GM18519 (cell line): ENCODE measurements around the gene RCAN2.

Experiments used
- ATAC-seq: cut with Tn5 transposase; IDR thresholded peaks from one replicate; pipeline ENCODE4 v1.9.1; 2021; ENCODE audit warnings: mild to moderate bottlenecking, moderate library complexity; ENCODE audit not compliant: unreplicated experiment, low FRiP score

Gene RCAN2

DNA sequence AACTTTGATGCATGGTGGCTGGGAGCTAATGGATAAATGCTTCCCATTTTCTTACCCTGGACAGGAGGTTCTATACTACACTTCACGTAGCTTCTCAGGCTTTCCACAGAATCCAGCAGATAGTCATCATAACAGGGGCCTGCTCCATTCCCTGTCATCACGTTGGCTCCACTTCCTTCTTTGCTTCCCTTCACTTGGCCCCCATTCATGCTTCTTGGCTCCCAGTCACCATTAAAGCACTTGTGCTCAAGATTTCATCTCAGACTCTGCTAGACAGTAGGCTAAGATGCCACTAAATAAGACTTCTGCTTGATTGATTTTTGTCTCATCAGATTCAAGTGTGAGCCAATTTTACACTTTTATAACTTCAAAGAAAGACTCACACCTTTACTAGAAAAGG, 186.0 kb downstream of the RCAN2 start:
- no peak for ATAC-seq

DNA sequence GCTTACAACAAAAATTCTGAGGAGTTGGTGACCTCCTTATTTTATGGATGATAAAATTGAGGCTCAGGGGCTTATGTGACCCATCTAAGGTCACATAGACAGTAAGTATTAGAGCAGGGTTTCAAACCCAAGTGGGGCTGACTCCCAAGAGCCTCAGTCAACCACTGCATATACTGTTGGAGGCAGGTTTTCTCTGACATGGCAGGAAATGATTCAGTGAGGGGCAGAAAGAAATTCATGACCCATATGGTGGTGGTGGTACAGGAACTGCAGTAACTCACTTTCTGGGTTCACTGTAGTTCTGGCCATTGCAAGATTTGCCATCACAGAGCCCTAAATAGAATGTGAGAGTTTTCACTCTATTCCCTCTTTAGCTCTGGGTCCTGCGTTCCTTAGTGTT, 188.4 kb downstream of the RCAN2 start:
- no peak for ATAC-seq

DNA sequence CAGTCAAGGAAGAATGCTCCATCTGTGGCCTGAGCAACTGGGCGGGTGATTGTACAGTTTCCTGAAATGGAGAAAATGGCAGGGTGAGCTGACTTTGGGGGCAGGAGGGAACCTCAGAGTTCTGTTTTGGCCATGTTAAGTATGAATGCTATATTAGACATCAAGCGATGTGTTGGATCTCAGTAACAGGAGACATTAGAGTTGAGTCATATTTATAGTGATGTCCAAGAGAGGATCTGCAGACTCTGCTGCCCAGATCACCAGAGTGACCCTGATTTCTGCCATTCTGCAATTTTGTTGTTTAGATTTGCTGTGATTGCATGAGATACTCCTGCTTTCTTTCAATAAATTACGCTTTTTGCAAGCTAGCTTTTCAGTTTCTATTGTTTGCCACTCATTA, 189.1 kb downstream of the RCAN2 start:
- ATAC-seq = no peak

DNA sequence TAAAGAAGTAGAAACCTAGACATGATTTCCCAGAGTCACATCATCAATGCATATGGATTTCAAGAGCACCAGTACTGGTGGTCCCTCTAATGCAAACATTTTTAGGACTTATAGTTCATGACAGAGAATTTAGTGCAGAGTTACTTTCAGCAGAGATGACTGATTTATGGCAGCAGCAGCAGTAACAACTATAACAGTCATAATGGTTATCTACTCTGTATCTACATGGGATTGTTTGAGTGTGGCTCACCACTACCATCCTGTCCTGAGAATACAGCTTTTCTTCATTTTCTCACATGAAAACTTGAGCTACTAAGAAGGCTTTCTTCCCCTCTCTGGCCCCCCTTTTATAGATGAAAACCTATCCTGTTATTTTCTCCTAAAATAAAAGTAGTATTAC, 192.0 kb downstream of the RCAN2 start:
- ATAC-seq = no peak

DNA sequence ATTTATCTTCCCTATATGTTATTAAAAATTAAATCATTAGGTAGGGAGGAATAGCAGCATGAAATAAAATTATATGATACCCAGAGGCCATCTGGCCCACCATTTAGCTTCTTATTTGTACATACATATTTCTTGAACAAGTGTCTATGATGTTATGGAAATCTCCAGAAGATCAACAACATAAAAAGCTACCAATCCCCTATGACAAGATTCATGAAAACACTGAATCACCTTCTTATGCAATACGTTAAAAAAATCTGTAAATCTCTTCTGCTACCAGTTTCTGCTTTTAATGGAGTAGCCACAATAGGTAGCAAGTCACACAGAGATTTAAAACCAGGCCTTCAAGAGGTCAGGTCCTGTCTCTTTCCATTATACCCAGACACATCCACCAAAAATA, 194.7 kb downstream of the RCAN2 start:
- ATAC-seq = no peak

DNA sequence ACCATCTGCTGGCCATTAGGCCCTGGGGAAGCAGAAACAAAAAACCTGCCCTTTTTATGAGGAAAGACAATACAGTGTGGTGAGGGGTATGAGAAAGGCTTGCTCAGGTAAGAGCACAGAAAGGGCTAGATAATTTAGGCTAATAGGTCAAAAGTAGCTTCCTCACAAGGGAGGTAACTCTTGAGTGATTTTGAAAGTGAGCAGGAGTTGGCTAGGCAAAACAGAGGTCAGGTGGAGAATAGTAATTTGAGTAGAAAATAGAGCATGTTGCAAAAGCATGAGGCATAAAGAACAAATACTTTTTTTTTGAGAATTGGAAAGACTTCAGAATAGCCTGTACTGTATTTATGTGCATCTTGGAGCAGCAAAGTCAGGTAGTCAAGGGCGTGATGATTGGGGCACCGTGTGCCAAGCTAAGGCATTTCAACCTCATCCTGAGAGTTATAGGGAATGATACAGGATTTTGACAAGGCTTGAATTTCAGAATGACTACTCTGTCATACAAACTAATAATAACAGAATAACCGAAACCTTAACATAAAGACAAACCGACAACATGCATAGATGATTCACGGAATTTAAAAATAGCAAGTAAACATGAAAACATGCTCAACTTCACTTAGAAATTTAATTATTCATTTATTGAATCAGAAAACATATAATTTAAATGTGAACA, 197.5 kb downstream of the RCAN2 start:
- ATAC-seq = peak; percentile 86

DNA sequence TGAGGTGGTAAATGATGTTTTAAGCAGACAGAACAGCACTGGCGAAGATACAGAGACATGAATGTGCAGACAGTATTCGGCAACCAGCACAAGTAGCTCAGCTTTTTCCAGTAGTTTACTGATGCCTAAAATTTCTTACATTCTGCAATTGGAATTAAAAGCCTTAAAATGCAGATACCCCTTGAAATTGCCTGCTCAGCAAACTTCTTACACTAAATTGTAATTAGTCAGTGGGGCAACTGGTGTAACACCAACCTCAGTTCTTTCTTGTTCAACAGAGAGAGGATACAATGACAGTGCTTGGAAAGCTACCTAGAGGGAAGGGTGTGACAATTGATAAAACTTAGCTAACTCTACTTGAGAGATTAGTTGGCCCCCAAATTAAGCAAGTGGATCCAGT, 199.4 kb downstream of the RCAN2 start:
- no peak for ATAC-seq

DNA sequence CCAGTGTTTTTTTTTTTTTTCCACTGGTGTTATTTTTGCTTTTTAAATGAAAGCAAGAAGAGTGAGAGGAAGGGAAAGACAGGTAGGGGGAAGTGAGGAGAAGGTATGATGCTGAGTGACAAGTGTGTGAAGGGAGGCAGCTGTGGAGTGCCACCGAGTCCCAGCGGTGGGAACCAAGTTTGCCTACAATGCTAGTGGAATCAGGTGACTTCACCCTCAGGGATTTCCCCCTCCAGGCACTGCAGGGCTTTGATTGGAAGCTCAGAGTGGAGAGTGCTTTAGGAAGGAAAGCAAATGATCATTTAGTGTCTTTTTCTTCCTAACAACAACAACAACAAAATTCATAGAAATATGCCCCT, 200.0 kb downstream of the RCAN2 start:
- no peak for ATAC-seq

DNA sequence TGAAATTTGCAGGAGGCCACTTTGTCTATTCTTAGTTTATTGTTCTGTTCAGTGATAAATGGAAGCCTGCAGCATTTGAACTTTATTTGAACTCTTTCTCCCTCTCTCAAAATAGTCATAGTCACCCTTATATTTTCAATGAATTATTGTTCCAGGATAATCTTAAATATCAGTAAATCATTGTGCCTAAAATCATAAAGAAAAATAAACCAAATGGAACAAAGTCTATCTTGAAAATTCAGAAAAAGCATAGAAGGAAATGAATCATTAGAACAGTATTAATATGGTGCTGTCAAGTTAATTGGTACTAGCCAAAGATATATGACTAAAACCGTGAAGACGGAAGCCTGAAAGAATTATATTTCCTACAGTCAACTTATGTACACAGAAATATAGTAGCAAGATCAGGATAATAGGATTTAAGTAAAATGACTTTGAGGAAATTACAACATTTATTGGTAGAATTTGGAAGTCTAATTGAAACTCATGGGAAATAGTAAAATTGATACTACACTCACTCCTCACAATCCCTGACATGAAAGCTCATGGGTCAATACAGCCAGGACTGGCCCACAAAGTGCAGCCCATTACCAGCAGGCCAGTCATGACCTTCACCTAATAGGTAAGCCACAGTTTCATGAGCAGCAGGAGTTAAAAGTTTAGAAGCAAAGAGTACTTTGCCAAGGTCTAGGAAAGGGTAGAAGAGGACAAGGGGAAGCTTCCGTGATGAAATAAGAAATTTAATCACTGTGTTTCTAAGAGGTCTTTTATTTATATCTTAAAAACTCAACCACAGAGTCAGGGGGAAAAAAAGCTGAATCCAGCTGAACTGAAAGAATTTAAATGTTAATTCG, 200.6 kb downstream of the RCAN2 start:
- no peak for ATAC-seq

DNA sequence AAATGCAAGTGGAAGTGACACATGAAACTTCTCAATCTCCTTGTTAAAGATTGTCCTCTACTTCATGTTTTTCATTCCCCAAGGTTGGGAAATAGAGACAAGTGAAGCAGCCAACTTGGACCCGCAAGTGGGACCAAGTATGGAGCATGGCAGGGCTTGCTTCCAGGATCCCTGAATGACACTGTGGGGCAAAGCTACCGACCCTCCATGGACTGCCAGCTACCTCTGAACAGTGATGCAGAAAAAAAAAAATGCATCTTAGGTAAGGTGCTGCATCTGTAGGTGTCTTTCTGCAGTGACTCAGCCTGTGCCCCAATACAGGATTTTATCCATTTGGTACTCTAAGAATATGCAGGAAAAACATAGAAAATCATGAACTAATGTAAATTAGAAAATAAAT, 201.4 kb downstream of the RCAN2 start:
- ATAC-seq = no peak

DNA sequence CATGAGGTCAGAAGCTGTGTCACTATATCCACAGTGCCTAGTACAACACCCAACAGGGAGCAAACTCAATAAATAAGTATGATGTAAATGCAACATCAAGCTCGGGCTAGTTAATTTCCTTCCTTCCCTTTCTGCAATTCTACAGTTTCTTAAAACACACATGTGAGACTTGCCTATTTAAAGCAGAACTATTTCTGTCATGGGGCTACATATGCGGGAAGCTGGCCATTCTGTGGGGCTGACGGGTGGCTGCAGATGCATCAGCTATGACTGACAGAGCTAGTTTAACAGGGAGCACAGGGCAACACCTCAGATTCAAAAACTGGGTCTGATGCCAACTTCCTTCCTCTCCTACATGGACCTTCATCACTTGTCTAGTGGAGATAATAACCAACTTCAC, 202.4 kb downstream of the RCAN2 start:
- ATAC-seq = no peak

DNA sequence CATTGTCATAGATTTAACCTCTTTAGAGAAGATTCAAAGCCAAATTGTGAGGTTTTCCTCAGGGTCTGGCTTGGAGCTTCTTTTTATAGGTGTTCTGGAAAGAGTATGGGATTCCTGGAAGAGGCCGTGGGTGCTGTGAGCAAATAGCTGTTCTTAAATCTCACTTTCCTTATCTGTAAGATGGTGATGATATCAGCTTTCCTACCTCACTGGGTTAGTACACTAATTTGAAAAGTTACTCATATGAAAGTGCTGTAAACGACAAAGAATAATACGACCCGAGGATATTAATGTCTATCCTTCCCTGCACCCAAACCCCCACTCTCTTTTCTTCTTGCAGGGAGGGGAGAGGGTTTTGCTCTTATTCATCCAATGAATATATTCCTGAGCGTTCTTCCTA, 203.6 kb downstream of the RCAN2 start:
- no peak for ATAC-seq

DNA sequence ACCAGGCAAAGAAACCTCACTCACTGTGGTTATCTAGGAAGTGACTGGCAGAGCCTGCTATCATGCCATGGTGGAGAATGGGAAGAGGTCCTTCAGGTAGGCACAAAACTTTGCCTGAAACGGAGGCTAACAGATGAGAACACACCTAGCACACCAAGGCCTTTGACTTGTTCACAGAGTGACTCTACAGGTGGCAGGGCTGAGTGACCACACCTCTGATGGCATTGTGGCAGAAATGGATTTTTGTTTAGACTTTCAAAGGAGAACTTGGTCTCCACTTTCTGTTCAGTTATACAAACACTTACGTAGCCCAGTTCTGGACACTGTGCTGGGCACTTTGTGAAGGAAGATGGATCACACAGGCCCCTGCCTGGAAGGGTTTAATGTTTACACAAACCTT, 204.2 kb downstream of the RCAN2 start:
- no peak for ATAC-seq

DNA sequence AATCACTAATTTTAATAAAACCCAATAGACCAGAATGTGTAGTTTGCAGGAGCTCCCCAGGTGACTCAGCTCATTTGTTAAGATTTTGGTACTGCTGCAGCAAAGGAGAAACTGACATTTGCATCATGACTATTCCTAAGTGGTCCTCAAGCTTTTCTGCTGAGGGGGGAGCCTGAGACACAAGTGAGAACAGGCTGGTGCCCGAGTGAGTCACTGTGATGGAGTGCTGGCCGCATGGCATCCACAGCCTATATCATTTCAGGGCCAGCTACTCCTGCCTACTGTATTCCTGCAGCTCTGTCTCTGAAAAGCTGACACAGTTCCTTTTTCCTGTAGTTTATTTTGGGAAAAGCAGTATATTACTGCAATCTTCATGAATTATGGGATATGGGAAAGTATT, 206.8 kb downstream of the RCAN2 start:
- ATAC-seq = no peak

DNA sequence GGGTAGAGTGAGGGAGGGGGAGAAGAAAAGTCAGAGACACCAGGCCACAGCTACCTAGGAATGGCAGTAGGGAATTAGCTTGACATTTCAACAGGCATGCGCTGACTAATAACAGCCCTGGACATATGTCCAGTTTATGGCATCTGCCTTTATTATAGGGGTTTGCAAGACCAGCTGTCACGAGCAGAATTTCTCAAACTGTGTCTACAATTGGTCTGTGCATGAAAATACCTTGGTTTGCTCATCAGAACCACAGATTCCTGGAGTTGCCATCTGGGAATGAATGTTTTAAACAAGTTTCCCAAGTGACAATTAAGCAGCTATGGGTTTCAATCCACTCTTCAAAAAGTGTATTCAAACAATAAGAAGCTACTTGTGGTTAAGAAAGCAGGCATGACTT, 210.1 kb downstream of the RCAN2 start:
- no peak for ATAC-seq

DNA sequence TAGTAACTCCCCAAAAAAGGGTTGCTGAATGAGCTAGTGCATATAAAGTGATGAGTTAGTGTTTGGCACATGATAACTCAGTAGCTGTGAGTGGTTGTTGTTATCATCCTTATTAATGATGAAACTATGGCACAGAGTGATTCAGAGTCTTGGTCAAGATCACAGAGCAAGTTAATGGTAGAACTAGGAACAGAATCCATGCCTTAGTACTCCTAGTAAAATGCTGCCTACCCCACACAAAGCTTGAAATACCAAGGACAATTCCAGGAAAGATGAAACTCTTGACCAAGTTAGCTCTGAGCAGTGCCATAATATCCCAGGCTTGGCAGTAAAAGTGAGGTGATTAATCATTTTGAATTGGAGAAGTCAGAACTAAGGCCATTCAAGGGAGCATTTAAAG, 211.4 kb downstream of the RCAN2 start:
- ATAC-seq = no peak

DNA sequence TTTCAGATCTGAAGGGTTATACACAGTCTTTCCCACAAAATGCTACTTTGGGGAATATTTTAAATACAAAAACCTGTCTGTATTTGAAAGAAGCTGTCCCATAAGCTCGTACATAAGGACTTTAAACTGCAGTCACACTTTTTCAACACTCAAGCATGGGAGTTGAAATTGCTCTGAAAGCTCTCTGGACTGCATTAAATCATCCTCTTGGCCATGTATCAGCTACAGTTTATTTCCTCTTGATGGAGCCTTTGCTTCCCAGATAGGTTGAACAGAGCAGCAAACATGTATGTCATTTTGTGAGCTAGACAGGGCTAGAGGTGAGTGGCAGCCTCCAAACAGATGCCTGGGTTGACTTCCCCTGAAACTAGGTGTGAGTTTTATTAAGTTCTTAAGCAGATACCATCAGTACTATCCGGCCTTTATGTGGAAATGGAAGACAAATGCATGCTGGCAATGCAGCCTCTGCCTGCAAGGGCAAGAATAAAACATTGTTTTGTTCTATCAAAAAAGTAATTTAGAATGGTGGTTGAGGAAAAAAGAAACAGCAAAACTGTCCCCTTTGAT, 214.6 kb downstream of the RCAN2 start:
- no peak for ATAC-seq

DNA sequence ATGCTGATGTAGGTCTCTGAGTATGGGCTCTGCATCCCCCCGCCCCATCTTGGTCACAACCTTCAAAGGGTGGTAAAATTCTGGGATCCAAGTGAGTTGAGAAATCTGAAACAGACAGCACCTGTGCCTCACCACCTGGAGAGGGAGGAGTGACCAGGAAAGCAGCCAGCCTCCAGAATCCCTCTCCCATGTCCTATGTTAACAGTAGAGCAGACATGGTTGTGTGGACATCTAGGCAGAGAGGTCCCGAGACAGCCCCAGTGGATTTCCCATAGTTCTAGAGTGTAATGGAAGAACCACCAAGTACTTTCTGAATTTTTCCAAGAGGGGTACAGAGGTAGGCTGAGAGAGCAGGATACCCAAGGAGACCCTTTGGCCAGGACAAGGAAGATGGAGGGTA, 216.7 kb downstream of the RCAN2 start:
- no peak for ATAC-seq

DNA sequence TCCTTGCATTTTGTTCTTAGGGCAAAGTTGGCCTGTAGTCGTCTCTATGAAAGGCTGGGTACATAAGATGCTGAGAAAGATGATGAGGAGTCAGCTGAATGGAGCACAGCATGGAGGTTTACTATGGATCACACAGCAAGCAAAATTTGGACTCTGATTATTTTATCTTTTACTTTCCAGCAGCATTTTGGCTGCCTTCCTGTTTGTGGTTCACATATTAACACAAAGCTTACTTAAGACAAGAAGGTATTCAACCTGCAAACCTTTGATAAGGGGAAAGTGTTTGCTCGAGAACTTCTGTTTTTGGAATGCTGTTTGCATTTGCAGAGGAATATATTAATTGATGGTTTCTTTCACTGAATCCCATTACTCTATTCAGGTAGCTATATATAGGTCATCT, 217.3 kb downstream of the RCAN2 start:
- ATAC-seq = no peak

DNA sequence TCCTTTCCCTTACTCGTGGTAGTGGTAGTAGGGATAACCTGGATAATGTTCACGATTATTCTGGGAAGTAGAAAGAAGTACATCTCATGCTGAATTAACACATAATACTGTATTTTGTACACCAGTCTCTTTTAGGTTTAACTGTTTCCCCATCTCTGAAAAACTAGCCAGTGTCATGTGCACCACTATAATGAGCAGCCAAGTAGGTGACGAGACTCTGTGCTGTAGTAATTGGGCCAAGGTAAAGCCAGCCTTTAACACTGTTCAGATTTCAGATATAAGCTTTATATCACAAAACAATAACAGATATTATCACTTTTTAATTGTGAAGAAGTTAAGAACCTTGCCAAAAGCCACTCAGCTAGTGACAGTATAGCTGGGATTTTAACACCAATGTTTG, 219.5 kb downstream of the RCAN2 start:
- ATAC-seq = no peak

DNA sequence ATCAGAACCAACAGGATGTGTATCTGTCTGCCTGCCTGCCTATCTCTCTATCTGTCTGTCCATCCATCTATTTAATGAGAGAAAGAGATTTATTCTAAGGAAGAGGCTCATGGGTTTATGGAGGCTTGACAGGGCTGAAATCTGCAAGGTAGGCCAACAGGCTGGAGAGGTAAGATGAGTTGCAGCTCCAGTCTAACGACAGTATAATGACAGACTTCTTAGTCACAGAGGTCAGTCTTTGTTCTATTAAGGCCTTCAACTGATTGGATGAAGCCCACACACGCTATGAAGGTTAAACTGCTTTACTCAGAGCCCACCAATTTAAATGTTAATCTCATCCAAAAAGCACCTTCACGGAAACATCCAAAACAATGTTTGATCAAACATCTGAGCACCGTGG, 220.1 kb downstream of the RCAN2 start:
- no peak for ATAC-seq

DNA sequence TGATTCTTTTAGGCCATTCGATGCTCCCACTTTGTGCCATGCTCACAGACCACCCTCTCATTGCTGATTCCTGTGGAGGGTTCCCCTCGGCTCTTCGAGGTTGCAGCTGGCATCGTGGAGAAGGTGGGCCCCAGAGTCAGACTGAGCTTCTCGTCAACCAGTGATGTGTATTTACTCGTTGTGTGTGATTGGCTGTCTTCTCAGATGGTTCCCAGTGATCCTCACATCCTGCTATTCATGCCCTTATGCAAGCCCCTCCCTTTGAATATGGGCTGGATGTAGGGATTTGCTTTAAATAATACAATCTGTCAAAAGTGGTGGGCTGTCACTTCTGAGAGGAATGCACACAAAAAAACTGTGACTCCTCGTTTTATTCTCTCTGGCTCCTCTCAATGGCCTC, 220.9 kb downstream of the RCAN2 start:
- ATAC-seq = no peak
